Limb (tissue), 2 donors: ENCODE measurements around the gene CALML5.
"Not testable (repeated sequence)": the region's sequence is repeated elsewhere in the genome, so short reads cannot be mapped to it uniquely, and the experiment has no call there.

ENCODE experiments used
- DNase-seq, 2 donors: peaks; one replicate each; pipeline ENCODE4 v3.0.0-alpha.2; 2016; ENCODE audit errors: extremely low spot score in 2 of 2

The CALML5 gene

GRCh38 chr10:5484205-5484604 is 15.2 kb downstream of the CALML5 start:
- no peak for DNase-seq

- DNase-seq: no peak
Measured at GRCh38 chr10:5482016-5482415, 17.4 kb downstream of the CALML5 start.

- DNase-seq: no peak
Measured at GRCh38 chr10:5481121-5481520, 18.2 kb downstream of the CALML5 start.

GRCh38 chr10:5480162-5480941 is 19.0 kb downstream of the CALML5 start:
- DNase-seq: no peak

- no peak for DNase-seq
Measured at GRCh38 chr10:5479481-5480161, 19.7 kb downstream of the CALML5 start.

- peak in 1 of 2 donors; percentile 39 for DNase-seq
Measured at GRCh38 chr10:5478694-5479305, 20.6 kb downstream of the CALML5 start.

GRCh38 chr10:5477948-5478693 is 21.2 kb downstream of the CALML5 start:
- DNase-seq: no peak

- peak in 1 of 2 donors; percentile 21 for DNase-seq
Measured at GRCh38 chr10:5476918-5477525, 22.3 kb downstream of the CALML5 start.

- DNase-seq: not testable (repeated sequence)
Measured at GRCh38 chr10:5475974-5476807, 23.2 kb downstream of the CALML5 start.

- DNase-seq: not testable (repeated sequence)
Measured at GRCh38 chr10:5475088-5475487, 24.3 kb downstream of the CALML5 start.

GRCh38 chr10:5474642-5475041 is 24.7 kb downstream of the CALML5 start:
- not testable (repeated sequence) for DNase-seq

- DNase-seq: no peak
Measured at GRCh38 chr10:5470062-5470751, 29.2 kb downstream of the CALML5 start.

GRCh38 chr10:5469353-5470061 is 29.9 kb downstream of the CALML5 start:
- no peak for DNase-seq

- no peak for DNase-seq
Measured at GRCh38 chr10:5468262-5469106, 30.9 kb downstream of the CALML5 start.

- peak in 1 of 2 donors; percentile 30 for DNase-seq
Measured at GRCh38 chr10:5467634-5468255, 31.6 kb downstream of the CALML5 start.

- DNase-seq: peak in 1 of 2 donors; percentile 65
Measured at GRCh38 chr10:5467207-5467535, 32.2 kb downstream of the CALML5 start.

- DNase-seq: peak; percentile 89 to 91
Measured at GRCh38 chr10:5466451-5467206, 32.7 kb downstream of the CALML5 start.
